Neural cell (in vitro differentiated cells): Measurements from ENCODE around the gene TRIM62. TPM values are rescaled to one million over a fixed set of nuclear protein-coding genes. Genes with fewer than 3 reads are reported as not detected.

Experiments
- H2AFZ ChIP-seq: fragments of 200-600, 300-800 bp; sonication (generic), shearing (Covaris generic); 2 replicates; pipeline ENCODE4 v1.6.0; 2014; ENCODE audit warnings: low read depth, mild to moderate bottlenecking, antibody characterized with exemption, low read length, moderate library complexity
- H3F3A ChIP-seq: fragments of 200-600 bp; shearing (Covaris generic); 2 replicates; pipeline ENCODE4 v1.6.1; 2016; ENCODE audit warnings: mild to moderate bottlenecking, moderate library complexity, mixed read lengths, antibody characterized with exemption, low read length; ENCODE audit not compliant: insufficient read depth, poor library complexity, severe bottlenecking
- H3K27ac ChIP-seq: fragments of 200-600, 300-800 bp; sonication (generic), shearing (Covaris generic); 2 replicates; pipeline ENCODE4 v1.5.1; 2014; ENCODE audit warnings: mild to moderate bottlenecking, low read length, moderate library complexity
- H3K27me3 ChIP-seq: fragments of 300-800, 200-600 bp; sonication (generic), shearing (Covaris generic); 2 replicates; pipeline ENCODE4 v1.6.0; 2014; ENCODE audit warnings: mild to moderate bottlenecking, low read depth, low read length, moderate library complexity; ENCODE audit not compliant: insufficient read depth
- H3K36me3 ChIP-seq: fragments of 300-800, 200-600 bp; sonication (generic), shearing (Covaris generic); 2 replicates; pipeline ENCODE4 v1.5.1; 2014; ENCODE audit warnings: mild to moderate bottlenecking, antibody characterized with exemption, low read length, moderate library complexity; ENCODE audit not compliant: insufficient read depth
- H3K4me2 ChIP-seq: fragments of 300-800, 200-600 bp; sonication (generic), shearing (Covaris generic); 2 replicates; pipeline ENCODE4 v1.6.0; 2014; ENCODE audit warnings: mild to moderate bottlenecking, low read length
- H3K4me3 ChIP-seq: fragments of 300-800, 200-600 bp; sonication (generic), shearing (Covaris generic); 2 replicates; pipeline ENCODE4 v1.5.1; 2014; ENCODE audit warnings: mild to moderate bottlenecking, low read length, moderate library complexity
- H3K79me2 ChIP-seq: fragments of 200-600 bp; shearing (Covaris generic); replicated peaks from 2 replicates; pipeline ENCODE4 v1.6.0; 2014; ENCODE audit warnings: mild to moderate bottlenecking, low read length, moderate library complexity; ENCODE audit not compliant: insufficient read depth
- H3K9ac ChIP-seq: fragments of 300-800, 200-600 bp; sonication (generic), shearing (Covaris generic); 2 replicates; pipeline ENCODE4 v1.6.1; 2016; ENCODE audit warnings: mild to moderate bottlenecking, low read length, mixed read lengths
- H3K9me2 ChIP-seq: fragments of 200-600 bp; shearing (Covaris generic); 2 replicates; pipeline ENCODE4 v1.6.1; 2016; ENCODE audit warnings: mild to moderate bottlenecking, low read length, mixed read lengths; ENCODE audit not compliant: insufficient read depth
- H3K9me3 ChIP-seq: fragments of 200-600, 300-800 bp; sonication (generic), shearing (Covaris generic); 2 replicates; pipeline ENCODE4 v1.6.1; 2016; ENCODE audit warnings: mild to moderate bottlenecking, mixed run types, low read length, moderate library complexity, mixed read lengths
- H4K20me1 ChIP-seq: fragments of 200-600 bp; shearing (Covaris generic); 2 replicates; pipeline ENCODE4 v1.6.1; 2016; ENCODE audit warnings: mild to moderate bottlenecking, mixed run types; ENCODE audit not compliant: insufficient read depth
- CTCF ChIP-seq: fragments of 450-650 bp; IDR thresholded peaks from 2 replicates; pipeline ENCODE4 v1.5.1; 2014; ENCODE audit warnings: antibody characterized with exemption, mild to moderate bottlenecking, moderate library complexity; ENCODE audit not compliant: poor library complexity, severe bottlenecking
- EP300 ChIP-seq: fragments of 450-650 bp; conservative IDR thresholded peaks from 2 replicates; pipeline ENCODE4 v1.6.1; 2014; ENCODE audit warnings: antibody characterized with exemption, mild to moderate bottlenecking, moderate library complexity; ENCODE audit not compliant: poor library complexity, severe bottlenecking
- EZH2 ChIP-seq: fragments of 200-600, 300-800 bp; shearing (Covaris generic), sonication (generic); IDR thresholded peaks from 2 replicates; pipeline ENCODE4 v1.6.1; 2014; ENCODE audit warnings: antibody characterized with exemption, low read length, borderline replicate concordance, mild to moderate bottlenecking; ENCODE audit not compliant: insufficient read depth, poor library complexity, severe bottlenecking
- MXI1 ChIP-seq: fragments of 450-650 bp; conservative IDR thresholded peaks from 2 replicates; pipeline ENCODE4 v1.6.1; 2014; ENCODE audit warnings: antibody characterized with exemption, mild to moderate bottlenecking; ENCODE audit not compliant: poor library complexity, severe bottlenecking
- POLR2AphosphoS5 ChIP-seq: IDR thresholded peaks from 2 replicates; pipeline ENCODE4 v1.6.1; 2012
- RAD21 ChIP-seq: fragments of 450-650 bp; conservative IDR thresholded peaks from 2 replicates; pipeline ENCODE4 v1.6.1; 2014; ENCODE audit warnings: antibody characterized with exemption, mild to moderate bottlenecking, moderate library complexity
- REST ChIP-seq: IDR thresholded peaks from 2 replicates; pipeline ENCODE4 v1.6.1; 2012; ENCODE audit warnings: borderline replicate concordance
- SMC3 ChIP-seq: fragments of 450-650 bp; conservative IDR thresholded peaks from 2 replicates; pipeline ENCODE4 v1.6.1; 2014; ENCODE audit warnings: antibody characterized with exemption, mild to moderate bottlenecking, moderate library complexity; ENCODE audit not compliant: poor library complexity
- TAF1 ChIP-seq: IDR thresholded peaks from 2 replicates; pipeline ENCODE4 v1.6.1; 2012; ENCODE audit warnings: low read depth
- polyA plus RNA-seq: library from polyadenylated mRNA; depleted of rRNA; stranded (reverse); fragments of >200 nt; gene quantifications from 2 replicates; pipeline ENCODE4 v1.2.3, GENCODE V29; 2014

TRIM62 gene
- polyA plus RNA-seq, 1 donor from 2014 or later = 4.3 TPM

- Histone ChIP-seq H3K9me3 (no peaks in the 10 kb centered on the region), H3K27me3 (no peaks in the 10 kb centered on the region), H3K79me2 (no peaks in the 10 kb centered on the region), H4K20me1 (no peaks in the 10 kb centered on the region), H3K9me2 (no peaks in the 10 kb centered on the region), H3K36me3 (no peaks in the 10 kb centered on the region), H3K4me2 (no peak overlapping the region), H2AFZ (no peak overlapping the region), H3F3A (no peaks in the 10 kb centered on the region), H3K27ac (no peak overlapping the region), H3K4me3 (no peak overlapping the region), H3K9ac (no peak overlapping the region)
- TF ChIP-seq RAD21 (no peak), CTCF (no peak), SMC3 (no peak), EZH2 (no peak), POLR2AphosphoS5 (no peak), MXI1 (no peak), EP300 (no peak), TAF1 (no peak), REST (no peak)
These were observed 8.8 kb downstream of the TRIM62 start for GRCh38 chr1:33173091-33173490.

GRCh38 chr1:33171977-33172813 lies 9.6 kb downstream of the TRIM62 start:
- Histone ChIP-seq H3K9ac (no peak overlapping the region), H3K9me3 (no peaks in the 10 kb centered on the region), H2AFZ (no peak overlapping the region), H4K20me1 (no peaks in the 10 kb centered on the region), H3K4me2 (no peak overlapping the region), H3K79me2 (no peaks in the 10 kb centered on the region), H3K27ac (no peak overlapping the region), H3F3A (no peaks in the 10 kb centered on the region), H3K4me3 (no peak overlapping the region), H3K9me2 (no peaks in the 10 kb centered on the region), H3K36me3 (no peaks in the 10 kb centered on the region), H3K27me3 (no peaks in the 10 kb centered on the region)
- TF ChIP-seq RAD21 (no peak), POLR2AphosphoS5 (no peak), EP300 (no peak), CTCF (no peak), EZH2 (no peak), SMC3 (no peak), MXI1 (no peak)
